ENCODE results near the gene NOTCH3.

DNA sequence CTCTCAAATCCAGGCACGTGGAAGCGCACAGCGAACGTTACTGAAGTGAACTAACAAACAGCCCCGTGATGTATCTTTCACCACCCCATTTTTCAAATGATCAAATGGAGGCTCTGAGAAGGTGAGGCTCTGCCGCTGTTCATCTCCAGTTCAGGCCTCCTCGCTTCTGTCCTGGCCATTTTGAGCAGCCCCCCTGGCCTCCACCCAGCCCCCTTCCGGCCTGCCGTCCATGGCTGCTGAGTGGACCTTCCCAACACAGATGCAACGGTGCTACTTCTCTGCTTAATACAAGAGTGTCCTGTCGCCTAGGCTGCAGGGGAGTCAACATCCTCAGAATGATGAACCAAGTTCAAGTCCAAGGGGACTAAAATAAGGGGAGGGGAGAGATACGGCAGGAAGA, 83.9 kb downstream of the NOTCH3 start:
- TF ChIP-seq POLR2AphosphoS5 (IDR thresholded peaks at IDR 0.05; ENCODE audit: low read depth, low read length): no peak
- no peak for TF ChIP-seq POLR2A (IDR thresholded peaks at IDR 0.05; ENCODE audit: low read depth, low read length)
- no peak for TF ChIP-seq TAF1 (IDR thresholded peaks at IDR 0.05; ENCODE audit: low read depth, low read length)

Measured in GM12891 (cell line).